KOPT-K1 (cell line): ENCODE results near the gene GABBR2.

Experiments
- H3K27ac ChIP-seq: fragments of 200-600 bp; sonication (generic); 2 replicates; pipeline ENCODE4 v1.5.1; 2016; ENCODE audit warnings: antibody characterized with exemption, mild to moderate bottlenecking, low read depth, low read length; ENCODE audit not compliant: poor library complexity, severe bottlenecking
- H3K36me3 ChIP-seq: fragments of 200-600 bp; sonication (generic); 2 replicates; pipeline ENCODE4 v1.5.1; 2017; ENCODE audit warnings: antibody characterized with exemption, mild to moderate bottlenecking, low read length, moderate library complexity; ENCODE audit not compliant: insufficient read depth
- H3K9me3 ChIP-seq: fragments of 200-600 bp; sonication (generic); 2 replicates; pipeline ENCODE4 v1.5.1; 2017; ENCODE audit warnings: antibody characterized with exemption, low read length, mild to moderate bottlenecking; ENCODE audit not compliant: insufficient read depth, poor library complexity, severe bottlenecking

GABBR2 gene

DNA sequence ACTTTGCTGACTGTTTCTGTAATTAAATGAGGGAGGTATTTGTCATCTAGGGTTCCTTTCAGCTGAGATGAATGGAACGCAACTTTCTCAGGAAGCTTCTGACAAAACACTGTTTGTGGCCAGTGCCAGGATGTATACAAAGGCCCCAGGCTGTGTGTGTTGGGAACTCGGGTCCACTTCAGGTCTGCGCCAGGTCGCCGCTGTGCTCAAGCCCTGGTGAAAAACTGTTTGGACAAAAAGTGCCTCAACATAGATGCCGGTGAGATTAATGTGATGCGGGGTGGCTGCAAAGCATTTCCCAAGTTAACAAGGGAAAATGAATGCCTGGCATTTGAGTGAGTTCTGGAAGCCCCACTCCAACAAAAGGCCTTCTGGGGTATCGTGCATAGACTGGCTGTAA is 156.4 kb downstream of the GABBR2 start:
- Histone ChIP-seq H3K36me3 (no peaks in the 10 kb centered on the region), H3K9me3 (no peaks in the 10 kb centered on the region), H3K27ac (no peak overlapping the region)

DNA sequence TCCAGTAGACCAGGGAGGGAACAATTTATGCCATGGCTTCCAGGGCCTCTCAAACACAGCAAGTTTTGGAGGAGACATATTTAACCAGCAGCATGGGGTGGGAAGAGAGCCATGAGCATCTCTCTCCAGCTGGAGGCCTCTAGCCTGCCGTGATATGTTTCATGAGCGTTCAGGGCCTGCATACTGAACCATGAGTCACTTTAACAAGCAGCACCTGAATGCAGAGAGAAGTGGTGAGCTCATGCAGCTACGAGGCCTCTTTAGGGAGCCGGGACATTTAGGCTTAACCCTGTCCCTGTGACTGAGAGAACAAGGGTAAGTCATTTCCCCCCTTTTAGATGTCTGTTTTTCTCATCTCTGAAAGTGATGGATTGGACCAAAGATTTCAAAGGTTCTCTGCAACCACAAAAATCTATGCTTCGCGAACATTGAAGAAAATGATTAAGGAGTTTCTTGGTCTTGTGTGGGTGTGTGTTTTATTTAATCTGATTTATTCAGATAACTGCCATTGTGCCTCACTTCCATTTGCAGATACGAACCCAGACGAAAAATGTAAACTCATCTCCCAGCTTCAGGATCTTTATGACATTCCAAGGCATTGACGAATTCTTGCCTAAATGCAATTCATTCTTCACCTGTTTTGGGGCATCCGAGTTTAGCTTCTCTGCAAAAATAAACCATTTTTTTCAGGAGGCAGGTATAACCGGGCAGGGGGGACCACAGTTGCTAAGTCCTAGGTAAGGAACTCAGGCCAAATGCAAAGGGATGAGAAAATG is 157.0 kb downstream of the GABBR2 start:
- no peaks in the 10 kb centered on the region for H3K9me3 ChIP-seq
- no peaks in the 10 kb centered on the region for H3K36me3 ChIP-seq
- no peak overlapping the region for H3K27ac ChIP-seq

DNA sequence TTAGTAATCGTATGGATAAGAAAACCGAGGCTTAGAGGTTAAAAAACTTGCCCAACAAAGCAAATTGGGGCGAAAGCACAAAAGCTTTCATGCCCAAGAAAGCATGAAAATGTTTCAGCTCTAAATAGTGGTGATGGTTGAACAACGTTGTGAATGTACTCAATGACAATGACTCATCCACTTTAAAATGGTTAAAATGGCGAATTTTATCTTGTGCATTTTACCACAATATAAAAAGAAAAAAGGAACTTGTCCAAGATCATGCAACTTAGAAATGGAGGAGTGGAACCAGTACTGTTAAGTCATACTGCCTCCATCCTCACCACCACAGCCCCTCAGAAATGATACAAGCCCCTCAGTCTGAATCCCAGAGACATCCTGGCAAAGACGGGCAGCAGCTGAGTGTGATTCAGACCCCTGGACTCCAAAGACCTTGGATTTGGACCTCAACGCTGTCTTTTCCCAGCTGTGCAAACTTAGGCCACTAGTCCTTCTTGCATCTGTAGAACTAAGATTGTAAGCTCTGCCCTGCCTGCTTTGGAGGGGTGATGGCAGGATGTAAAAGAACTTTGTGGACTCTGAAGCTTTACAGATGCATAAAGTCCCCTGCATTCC is 158.4 kb downstream of the GABBR2 start:
- H3K36me3 ChIP-seq, result no peaks in the 10 kb centered on the region
- no peak overlapping the region for H3K27ac ChIP-seq
- H3K9me3 ChIP-seq, result no peaks in the 10 kb centered on the region

DNA sequence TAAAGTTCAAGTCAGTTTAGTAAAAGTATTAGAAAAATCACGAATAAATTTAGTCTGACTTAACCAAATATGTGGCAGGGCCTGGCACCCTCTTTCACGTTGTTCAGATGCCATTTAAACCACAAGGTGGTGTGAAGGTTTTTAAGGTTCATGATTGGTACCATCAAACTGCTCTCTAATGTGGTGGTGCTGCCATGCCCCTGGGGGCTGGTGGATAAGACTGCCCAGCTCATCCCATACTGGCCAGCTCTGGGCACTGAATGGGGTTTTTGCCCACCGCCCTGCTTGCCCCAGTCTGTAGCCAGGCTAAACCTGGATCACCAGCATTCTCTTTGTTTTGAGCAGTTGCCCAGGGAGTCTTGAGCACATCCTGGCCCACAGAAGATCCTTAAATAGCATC is 159.3 kb downstream of the GABBR2 start:
- no peak overlapping the region for H3K27ac ChIP-seq
- H3K9me3 ChIP-seq, result no peaks in the 10 kb centered on the region
- H3K36me3 ChIP-seq, result no peaks in the 10 kb centered on the region

DNA sequence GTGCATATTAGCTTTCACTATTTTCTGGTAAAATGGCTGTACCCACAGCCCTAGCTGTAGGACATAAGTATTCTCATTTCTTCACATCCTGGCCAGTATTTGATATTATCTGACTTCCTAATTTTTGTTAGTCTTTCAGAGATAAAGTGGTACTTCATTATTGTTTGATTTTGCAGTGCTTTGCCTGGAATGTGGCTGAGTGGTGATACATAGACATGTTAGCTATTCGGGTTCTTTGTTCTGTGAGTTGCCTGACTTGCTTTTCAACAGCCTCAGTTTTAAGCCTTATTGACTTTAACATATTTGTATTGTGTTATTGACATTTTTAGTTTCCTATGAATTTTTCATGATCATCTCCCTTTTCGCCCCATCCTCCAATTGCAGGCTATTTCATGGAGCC is 161.1 kb downstream of the GABBR2 start:
- Histone ChIP-seq H3K27ac (no peak overlapping the region), H3K36me3 (no peaks in the 10 kb centered on the region)

DNA sequence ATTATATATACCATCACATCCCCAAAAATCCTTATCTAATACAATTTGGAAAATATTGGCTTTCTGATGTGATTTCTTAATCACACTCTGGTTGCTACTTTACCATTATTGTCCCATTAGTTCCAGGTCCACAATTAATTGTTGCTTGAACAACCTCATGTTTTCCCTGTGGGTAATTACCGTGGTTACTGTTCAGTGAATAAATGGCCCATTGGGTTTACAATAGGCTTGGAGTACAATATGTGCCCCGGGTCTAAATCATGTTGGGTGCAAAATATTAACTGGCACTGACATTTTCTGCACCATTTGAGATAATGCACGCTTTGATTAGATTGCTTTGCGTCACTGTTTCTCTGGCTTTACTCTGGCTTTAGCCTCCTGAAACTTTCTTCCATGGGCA is 163.7 kb downstream of the GABBR2 start:
- Histone ChIP-seq H3K27ac (no peak overlapping the region), H3K36me3 (no peaks in the 10 kb centered on the region), H3K9me3 (no peaks in the 10 kb centered on the region)

More for the DNA sequence above, 161.1 kb downstream of the GABBR2 start:
- H3K9me3 ChIP-seq, result no peaks in the 10 kb centered on the region

DNA sequence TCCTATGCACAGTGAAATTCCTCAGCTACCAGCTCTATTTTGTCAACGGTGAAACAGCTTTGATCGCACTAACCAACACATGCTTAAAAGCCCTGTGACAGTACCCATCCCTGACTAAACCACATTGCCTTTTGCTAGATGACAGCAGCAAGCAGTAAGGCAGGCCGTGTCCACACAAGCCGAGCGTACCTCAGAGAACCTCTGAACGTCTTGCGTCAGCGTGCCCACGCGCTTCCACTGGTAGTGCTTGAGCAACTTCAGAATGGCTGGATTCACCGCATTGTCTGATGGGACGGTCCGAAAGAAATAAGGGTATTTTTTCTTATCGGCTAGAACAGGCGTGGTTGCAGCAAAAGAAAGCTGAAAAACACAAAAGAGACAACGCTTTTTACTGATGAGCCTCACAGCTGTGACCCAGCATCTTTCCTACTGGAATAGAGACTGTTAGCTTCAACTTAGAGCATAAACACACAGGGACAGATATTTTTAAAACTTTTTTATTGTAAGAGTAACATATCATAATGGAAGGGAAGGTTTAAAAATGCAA is 167.0 kb downstream of the GABBR2 start:
- H3K27ac ChIP-seq, result no peak overlapping the region
- no peaks in the 10 kb centered on the region for H3K36me3 ChIP-seq
- H3K9me3 ChIP-seq, result no peaks in the 10 kb centered on the region

DNA sequence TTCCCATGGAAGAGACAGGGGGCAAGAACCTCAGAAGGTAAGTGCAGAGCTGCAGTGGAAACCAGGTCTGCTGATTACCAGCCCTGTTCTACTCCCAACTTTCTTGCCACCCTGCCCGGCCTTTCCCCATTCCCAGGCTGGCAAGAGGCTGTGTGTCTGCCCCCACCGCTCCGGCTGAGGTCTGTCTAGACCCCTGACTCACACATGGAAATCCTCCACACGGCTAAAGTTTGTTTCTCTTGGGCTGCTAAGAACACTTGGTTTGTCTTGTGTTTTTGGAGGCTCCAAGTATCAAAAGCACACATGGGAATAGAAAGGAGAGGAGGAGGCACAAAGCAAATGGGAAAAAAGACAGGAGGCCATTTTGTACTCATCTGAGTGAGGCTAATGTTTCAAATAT is 168.3 kb downstream of the GABBR2 start:
- H3K27ac ChIP-seq, result no peak overlapping the region
- no peaks in the 10 kb centered on the region for H3K36me3 ChIP-seq
- H3K9me3 ChIP-seq, result no peaks in the 10 kb centered on the region

DNA sequence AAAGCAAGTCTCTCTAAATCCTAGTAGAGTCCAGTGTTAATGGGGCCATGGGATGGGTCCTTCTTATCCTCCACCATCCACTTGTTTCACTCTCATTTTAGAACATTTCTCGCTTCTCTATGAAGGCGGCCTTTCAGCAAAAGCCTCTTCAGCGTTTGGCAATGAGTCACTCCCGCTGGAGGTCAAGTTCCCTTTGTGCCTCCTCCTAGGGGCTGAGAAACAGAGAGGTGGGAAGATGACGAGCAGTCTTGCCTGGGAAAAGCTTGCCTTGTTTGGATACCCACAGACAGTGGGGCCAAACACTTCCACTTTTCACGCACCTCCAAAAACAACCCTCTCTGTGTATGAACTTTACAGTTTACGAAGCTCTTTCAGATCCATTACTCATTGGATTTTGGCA is 168.8 kb downstream of the GABBR2 start:
- Histone ChIP-seq H3K27ac (no peak overlapping the region), H3K9me3 (no peaks in the 10 kb centered on the region), H3K36me3 (no peaks in the 10 kb centered on the region)

DNA sequence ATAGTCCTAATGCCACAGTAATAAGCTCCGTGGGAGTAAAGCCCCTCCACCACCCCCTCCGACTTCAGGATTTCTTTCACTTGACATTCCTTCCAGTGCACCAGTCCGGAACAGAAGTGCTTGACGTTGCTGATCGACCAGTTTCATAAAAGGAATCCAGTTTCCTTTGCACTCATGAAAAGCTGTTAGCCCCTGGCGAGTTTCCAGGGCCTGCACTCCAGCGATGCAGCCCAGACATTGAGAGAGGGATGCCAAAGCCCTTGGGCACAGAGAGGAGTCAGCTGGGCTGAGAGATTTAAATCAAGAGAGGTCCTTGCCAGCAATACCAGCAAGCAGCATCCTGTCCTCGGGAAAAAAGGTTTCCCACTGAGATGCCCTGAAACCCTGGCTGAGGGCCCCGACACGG is 170.1 kb downstream of the GABBR2 start:
- no peaks in the 10 kb centered on the region for H3K36me3 ChIP-seq
- H3K27ac ChIP-seq, result no peak overlapping the region
- H3K9me3 ChIP-seq, result no peaks in the 10 kb centered on the region

DNA sequence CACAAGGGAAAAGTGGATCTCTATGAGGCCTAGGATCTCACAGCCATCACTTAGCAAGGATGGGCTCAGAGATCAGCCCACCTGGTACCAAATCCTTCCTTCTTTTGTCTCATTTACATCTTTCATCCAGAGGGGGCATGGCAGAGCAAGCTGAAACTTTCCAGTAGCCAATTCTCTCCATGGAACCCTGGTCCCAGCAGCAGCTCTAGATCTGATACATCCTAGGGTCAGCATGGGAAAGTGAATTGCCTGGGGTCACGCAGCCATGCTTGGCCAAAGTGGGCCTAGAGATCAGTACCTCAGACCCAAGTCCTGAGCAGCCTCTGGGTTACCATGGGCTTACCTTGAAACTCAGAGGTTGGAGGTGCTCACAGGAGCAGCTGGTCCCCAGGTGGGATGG is 170.5 kb downstream of the GABBR2 start:
- Histone ChIP-seq H3K36me3 (no peaks in the 10 kb centered on the region), H3K9me3 (no peaks in the 10 kb centered on the region), H3K27ac (no peak overlapping the region)

DNA sequence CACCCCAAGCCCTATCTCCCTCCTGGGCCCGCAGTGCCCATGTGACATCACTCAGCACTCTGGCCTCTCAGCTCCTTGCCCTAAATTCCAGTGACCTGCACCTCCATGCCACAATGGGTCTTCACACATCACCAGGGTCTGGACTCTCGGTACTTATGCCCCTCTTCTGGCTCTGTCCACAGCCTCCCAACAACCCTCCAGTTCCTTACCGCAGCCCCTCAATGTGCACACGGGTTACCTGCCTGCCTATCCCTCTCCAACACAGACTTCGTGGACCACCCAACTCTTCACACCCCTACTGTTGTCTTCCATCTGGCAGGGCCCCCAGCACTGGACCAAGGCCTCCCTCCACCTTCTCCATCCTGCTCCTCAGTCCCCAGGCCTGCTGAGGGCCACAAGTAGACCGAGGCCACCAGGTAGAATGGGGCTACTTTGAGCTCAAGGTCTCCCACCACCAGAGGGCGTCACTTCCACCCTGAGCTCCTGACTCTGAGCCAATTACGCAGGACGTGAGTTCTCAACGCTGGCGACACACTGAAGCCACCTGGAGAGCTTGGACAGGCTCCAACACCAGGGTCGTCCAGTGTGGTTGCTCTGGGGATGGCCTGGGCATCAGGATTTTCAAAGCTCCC is 172.1 kb downstream of the GABBR2 start:
- H3K27ac ChIP-seq, result no peak overlapping the region
- H3K9me3 ChIP-seq, result no peaks in the 10 kb centered on the region
- no peaks in the 10 kb centered on the region for H3K36me3 ChIP-seq

DNA sequence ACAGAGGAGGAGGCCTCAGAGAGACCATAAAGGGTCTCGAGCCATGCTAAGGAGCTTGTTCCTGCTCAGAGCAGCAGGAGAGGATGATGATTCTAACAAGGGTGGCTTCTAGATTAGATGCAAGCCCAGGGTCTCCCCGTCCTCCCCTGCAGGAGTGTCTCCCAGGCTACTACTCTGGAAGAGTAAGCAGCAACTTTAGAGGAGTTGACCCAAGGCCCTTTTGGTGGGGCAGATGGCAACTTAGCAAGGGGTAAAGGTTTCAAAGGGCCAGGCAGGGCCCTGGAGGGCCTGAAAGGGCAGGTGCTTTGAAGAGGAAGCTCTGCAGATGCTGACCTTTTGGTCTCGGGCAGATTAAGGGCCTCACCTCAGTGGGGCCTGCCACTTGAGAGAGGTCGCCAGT is 174.9 kb downstream of the GABBR2 start:
- no peak overlapping the region for H3K27ac ChIP-seq
- H3K9me3 ChIP-seq, result no peaks in the 10 kb centered on the region
- H3K36me3 ChIP-seq, result no peaks in the 10 kb centered on the region

DNA sequence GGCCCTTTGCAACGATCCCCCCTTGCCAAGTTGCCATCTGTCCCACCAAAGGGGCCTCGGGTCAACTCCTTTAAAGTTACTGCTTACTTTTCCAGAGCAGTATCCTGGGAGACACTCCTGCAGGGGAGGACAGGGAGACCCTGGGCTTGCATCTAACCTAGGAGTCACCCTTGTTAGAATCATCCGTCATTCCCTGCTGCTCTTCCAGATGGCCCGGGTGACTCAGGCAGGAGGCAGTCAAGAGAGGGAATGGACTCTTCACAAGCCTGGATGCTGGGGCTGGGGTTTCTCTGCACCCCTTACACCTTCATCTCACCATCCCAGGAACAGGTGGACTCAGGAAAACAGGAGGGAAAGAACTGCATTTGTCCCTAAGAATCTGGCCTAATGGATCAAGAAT is 175.6 kb downstream of the GABBR2 start:
- Histone ChIP-seq H3K36me3 (no peaks in the 10 kb centered on the region), H3K27ac (no peak overlapping the region), H3K9me3 (no peaks in the 10 kb centered on the region)

DNA sequence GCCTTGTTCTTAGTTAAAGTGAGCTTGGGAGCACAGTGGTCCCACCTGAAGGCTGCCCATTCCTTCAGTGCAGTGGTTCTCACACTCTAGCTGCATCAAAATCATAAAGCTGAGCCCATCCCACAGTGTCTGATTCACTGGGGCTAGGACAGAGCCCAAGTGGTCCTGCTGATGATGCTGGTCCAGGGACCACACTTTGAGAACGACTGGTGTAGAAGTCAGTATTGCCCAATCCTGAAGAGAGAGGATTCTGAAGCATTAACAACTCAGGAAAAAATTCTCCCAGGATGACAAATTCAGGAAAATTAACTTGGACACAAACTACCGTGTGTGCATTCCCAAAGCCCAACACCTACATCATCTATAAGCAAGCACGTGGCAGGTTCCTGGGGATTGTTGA is 176.2 kb downstream of the GABBR2 start:
- Histone ChIP-seq H3K9me3 (no peaks in the 10 kb centered on the region), H3K36me3 (no peaks in the 10 kb centered on the region), H3K27ac (no peak overlapping the region)
